ENCODE results near the gene PPA2. TPM values are rescaled to one million over a fixed set of nuclear protein-coding genes. Genes with fewer than 3 reads are reported as not detected.

PPA2 gene
- total and polyA plus RNA-seq, 2 donors (not counting 1 experiment from before 2014, with no cell fraction given), result 26.9 to 51.5 TPM

- Histone ChIP-seq H3K27me3 (replicated peaks in 1 of 4; ENCODE audit: control extremely low read depth in 1 of 4, control insufficient read depth in 3 of 4, insufficient read depth in 4 of 4, low read length in 3 of 4) (no peaks in the 10 kb centered on the region), H3K9ac (ENCODE audit: low read length) (no peak overlapping the region), H3K36me3 (replicated peaks in 1 of 2; ENCODE audit: control extremely low read depth in 1 of 2, control insufficient read depth in 1 of 2, extremely low read depth in 1 of 2, insufficient read depth in 2 of 2, low read length in 1 of 2) (no peaks in the 10 kb centered on the region), H4K20me1 (ENCODE audit: control insufficient read depth, insufficient read depth, low read length, poor library complexity, severe bottlenecking) (no peaks in the 10 kb centered on the region), H2AFZ (ENCODE audit: insufficient read depth, low read depth, low read length, poor library complexity, severe bottlenecking) (no peak overlapping the region), H3K4me1 (ENCODE audit: control insufficient read depth in 2 of 2, insufficient read depth in 2 of 2, low read length in 2 of 2) (no peaks in the 10 kb centered on the region), H3K9me3 (ENCODE audit: control extremely low read depth in 1 of 3, control insufficient read depth in 2 of 3, insufficient read depth in 1 of 3, low read length in 2 of 3) (no peaks in the 10 kb centered on the region), H3K4me2 (replicated peaks; ENCODE audit: low read depth, low read length, poor library complexity, severe bottlenecking) (no peak overlapping the region), H3K27ac (ENCODE audit: low read length in 2 of 2) (no peak overlapping the region), H3K79me2 (ENCODE audit: control insufficient read depth, insufficient read depth, low read length) (no peaks in the 10 kb centered on the region), H3K4me3 (ENCODE audit: control extremely low read depth in 1 of 5, extremely low read depth in 1 of 5, insufficient read depth in 1 of 5, low read depth in 2 of 5, low read length in 4 of 5) (no peak overlapping the region)
- intact Hi-C loops (cut with micrococcal nuclease), result no loop called here
- no peak overlapping the region for H3K27ac Mint-ChIP-seq
- ATAC-seq (ENCODE audit: low read depth), result no peak
- H3K4me3 Mint-ChIP-seq, result no peak overlapping the region
- no peaks in the 10 kb centered on the region for H3K9me3 Mint-ChIP-seq (ENCODE audit: insufficient read depth)
- TF ChIP-seq, protein P1, sequence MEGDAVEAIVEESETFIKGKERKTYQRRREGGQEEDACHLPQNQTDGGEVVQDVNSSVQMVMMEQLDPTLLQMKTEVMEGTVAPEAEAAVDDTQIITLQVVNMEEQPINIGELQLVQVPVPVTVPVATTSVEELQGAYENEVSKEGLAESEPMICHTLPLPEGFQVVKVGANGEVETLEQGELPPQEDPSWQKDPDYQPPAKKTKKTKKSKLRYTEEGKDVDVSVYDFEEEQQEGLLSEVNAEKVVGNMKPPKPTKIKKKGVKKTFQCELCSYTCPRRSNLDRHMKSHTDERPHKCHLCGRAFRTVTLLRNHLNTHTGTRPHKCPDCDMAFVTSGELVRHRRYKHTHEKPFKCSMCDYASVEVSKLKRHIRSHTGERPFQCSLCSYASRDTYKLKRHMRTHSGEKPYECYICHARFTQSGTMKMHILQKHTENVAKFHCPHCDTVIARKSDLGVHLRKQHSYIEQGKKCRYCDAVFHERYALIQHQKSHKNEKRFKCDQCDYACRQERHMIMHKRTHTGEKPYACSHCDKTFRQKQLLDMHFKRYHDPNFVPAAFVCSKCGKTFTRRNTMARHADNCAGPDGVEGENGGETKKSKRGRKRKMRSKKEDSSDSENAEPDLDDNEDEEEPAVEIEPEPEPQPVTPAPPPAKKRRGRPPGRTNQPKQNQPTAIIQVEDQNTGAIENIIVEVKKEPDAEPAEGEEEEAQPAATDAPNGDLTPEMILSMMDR (IDR thresholded peaks at IDR 0.05), result no peak
- no peak for TF ChIP-seq EZH2 (IDR thresholded peaks at IDR 0.05; ENCODE audit: borderline replicate concordance, insufficient read depth, low read depth, low read length, poor library complexity, severe bottlenecking)
- no CpG with 5 or more reads among the region's 2 CpGs for WGBS (ENCODE audit: insufficient coverage)
- no peaks in the 10 kb centered on the region for H3K4me1 Mint-ChIP-seq
- POLR2A ChIA-PET, result no interaction called here
- no peaks in the 10 kb centered on the region for H3K27me3 Mint-ChIP-seq
- CTCF ChIA-PET, result no interaction called here
- no peak for DNase-seq
These were observed 146.6 kb downstream of the PPA2 start for GRCh38 chr4:105327222-105327621.

Small RNAs within 50 kb of the gene (small RNA-seq; reads per million reads assigned to genes)
- not detected for gene RNU6-553P (ENCODE audit: insufficient read length, low read depth, low replicate concordance)

Other genes with a start within 250 kb of the PPA2 start
- not detected in 2 replicates for gene ARHGEF38, start 78.6 kb upstream of the PPA2 start, total RNA-seq
- gene ARHGEF38, start 78.6 kb upstream of the PPA2 start, polyA plus RNA-seq, result not detected in 2 replicates
- 18.4 and 19.1 TPM in 2 replicates for gene INTS12, start 234.6 kb upstream of the PPA2 start, total RNA-seq
- 21.6 and 23.5 TPM in 2 replicates for gene INTS12, start 234.6 kb upstream of the PPA2 start, polyA plus RNA-seq
- gene GSTCD, start 234.7 kb upstream of the PPA2 start, total RNA-seq, result 12.8 and 13.2 TPM in 2 replicates
- gene GSTCD, start 234.7 kb upstream of the PPA2 start, polyA plus RNA-seq, result 5.0 and 5.4 TPM in 2 replicates

Measured in B cell (primary cell).